ENCODE data around the gene LEAP2.

LEAP2 gene

DNA sequence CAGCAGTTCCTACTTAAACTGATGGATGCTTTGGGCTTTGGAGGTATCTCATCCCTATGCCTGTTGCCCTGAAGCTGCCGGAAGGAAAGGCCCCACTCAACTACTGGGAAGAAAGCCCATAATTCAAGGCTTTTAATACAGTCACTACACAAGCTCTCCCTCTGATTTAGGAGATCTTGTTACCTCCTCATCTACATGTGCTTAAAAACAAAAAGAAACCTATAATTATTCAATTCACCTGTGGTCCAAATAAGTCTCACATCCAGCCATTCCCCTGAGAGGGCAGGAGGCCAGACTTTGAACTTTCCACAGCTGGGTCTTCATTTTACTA, 715 bp upstream of the LEAP2 start:
- peaks cover 2% of the 10 kb centered on the region for H3K4me1 ChIP-seq (ENCODE audit: control insufficient read depth, insufficient read depth, low read length)
- H3K27ac ChIP-seq (ENCODE audit: low read depth, low read length) = no peak overlapping the region
- H3K4me3 ChIP-seq (ENCODE audit: low read length) = no peak overlapping the region
- H3K9ac ChIP-seq (ENCODE audit: low read length) = no peak overlapping the region
- peaks cover 15% of the 10 kb centered on the region for H3K36me3 ChIP-seq (ENCODE audit: control insufficient read depth, insufficient read depth, low read length)
- H3K27me3 ChIP-seq (ENCODE audit: control insufficient read depth, insufficient read depth, low read length) = no peaks in the 10 kb centered on the region

DNA sequence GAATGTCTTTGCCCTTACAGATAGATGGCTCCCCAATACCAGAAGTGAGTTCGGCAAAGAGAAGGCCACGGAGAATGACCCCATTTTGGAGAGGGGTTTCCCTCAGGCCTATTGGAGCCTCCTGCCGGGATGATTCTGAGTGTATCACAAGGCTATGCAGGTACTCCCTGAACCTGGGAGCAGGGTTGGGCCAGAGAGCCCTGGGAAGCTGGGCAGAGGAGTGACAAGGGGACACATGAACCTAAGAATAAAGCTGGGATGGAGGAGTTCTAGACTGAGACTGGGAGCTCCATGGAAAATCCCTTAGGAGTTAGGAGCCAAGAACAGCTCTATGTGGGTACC, 433 bp downstream of the LEAP2 start:
- H3K4me1 ChIP-seq (ENCODE audit: control insufficient read depth, insufficient read depth, low read length) = peaks cover 5% of the 10 kb centered on the region
- no peaks in the 10 kb centered on the region for H3K27me3 ChIP-seq (ENCODE audit: control insufficient read depth, insufficient read depth, low read length)
- H3K27ac ChIP-seq (ENCODE audit: low read depth, low read length) = no peak overlapping the region
- no peak overlapping the region for H3K9ac ChIP-seq (ENCODE audit: low read length)
- peaks cover 13% of the 10 kb centered on the region for H3K36me3 ChIP-seq (ENCODE audit: control insufficient read depth, insufficient read depth, low read length)
- H3K4me3 ChIP-seq (ENCODE audit: low read length) = no peak overlapping the region

DNA sequence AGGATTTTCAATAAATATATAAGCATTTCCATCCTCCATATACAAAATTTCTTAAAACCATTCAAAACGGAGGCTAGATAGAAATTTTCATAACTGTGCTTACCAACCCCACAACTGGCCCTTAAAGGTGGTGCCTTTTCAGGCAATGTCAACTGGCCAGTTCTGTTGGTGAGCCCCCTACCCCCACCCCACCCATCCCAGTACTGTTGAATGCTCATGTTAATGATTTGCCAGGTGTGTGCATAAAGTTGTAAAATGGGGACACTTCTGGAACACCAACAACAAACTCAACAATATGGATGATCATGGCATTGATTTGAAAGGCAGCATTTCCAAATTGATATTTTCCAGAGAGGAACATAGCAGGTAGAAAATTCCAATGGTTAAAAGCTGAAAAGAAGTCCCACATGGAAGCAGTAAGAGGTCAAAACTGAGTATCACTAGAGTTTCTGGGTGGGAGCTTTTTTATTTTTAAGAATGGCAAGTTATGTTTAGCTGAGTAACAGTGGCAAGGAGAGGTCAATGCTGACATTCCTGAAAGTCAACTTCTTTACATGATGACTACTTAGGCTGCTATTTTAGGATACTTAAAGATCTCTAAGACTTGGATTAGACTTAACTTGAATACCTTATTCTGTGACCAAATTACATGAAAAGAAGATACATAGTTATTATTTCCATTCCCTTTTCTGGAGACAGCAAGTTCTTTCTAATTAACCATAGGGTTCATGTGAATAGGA, 2.7 kb downstream of the LEAP2 start:
- Histone ChIP-seq H3K9ac (ENCODE audit: low read length) (no peak overlapping the region), H3K27me3 (ENCODE audit: control insufficient read depth, insufficient read depth, low read length) (no peaks in the 10 kb centered on the region), H3K4me3 (ENCODE audit: low read length) (no peak overlapping the region), H3K4me1 (ENCODE audit: control insufficient read depth, insufficient read depth, low read length) (peaks cover 5% of the 10 kb centered on the region), H3K36me3 (ENCODE audit: control insufficient read depth, insufficient read depth, low read length) (peaks cover 11% of the 10 kb centered on the region), H3K27ac (ENCODE audit: low read depth, low read length) (no peak overlapping the region)

DNA sequence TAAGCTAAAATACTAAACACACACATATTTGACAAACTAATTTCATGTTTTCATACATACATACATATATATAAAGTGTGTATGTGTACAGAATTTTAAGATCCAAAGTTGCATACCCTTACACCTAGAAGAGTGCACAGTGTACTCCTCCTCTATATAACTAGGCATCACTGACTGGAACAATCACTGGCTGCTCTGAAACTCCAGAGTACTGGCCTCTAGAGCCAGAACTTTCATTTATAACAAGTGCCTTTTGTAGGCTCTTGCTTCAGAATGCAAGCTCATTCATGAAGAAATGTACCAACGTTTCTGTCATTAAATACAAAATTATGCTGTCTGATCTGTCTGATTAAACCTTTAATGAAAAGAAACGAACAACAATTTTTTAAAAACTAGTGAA, 4.0 kb downstream of the LEAP2 start:
- no peak overlapping the region for H3K27ac ChIP-seq (ENCODE audit: low read depth, low read length)
- peaks cover 5% of the 10 kb centered on the region for H3K4me1 ChIP-seq (ENCODE audit: control insufficient read depth, insufficient read depth, low read length)
- peaks cover 17% of the 10 kb centered on the region for H3K36me3 ChIP-seq (ENCODE audit: control insufficient read depth, insufficient read depth, low read length)
- H3K4me3 ChIP-seq (ENCODE audit: low read length) = no peak overlapping the region
- no peaks in the 10 kb centered on the region for H3K27me3 ChIP-seq (ENCODE audit: control insufficient read depth, insufficient read depth, low read length)
- H3K9ac ChIP-seq (ENCODE audit: low read length) = no peak overlapping the region

DNA sequence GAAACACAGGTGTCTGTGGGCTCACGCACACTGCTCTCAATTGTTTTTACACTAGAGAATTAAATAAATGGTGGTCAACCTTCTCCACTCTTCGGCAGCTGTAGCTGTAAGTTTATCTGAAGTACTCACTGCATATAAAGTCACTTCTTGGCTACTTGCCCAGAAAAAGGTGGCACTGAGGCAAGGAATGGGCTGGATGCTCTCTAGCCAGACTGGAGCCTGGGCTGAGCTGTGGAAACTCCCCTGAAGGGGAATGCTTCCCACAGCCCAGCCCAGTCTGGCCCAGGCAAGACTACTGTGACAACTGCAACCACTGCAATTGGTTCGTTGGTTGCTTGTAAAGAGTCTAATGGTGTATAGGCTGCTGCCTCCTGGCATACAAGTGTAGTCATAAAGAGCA, 4.5 kb downstream of the LEAP2 start:
- Histone ChIP-seq H3K4me1 (ENCODE audit: control insufficient read depth, insufficient read depth, low read length) (peaks cover 5% of the 10 kb centered on the region), H3K27me3 (ENCODE audit: control insufficient read depth, insufficient read depth, low read length) (no peaks in the 10 kb centered on the region), H3K9ac (ENCODE audit: low read length) (no peak overlapping the region), H3K36me3 (ENCODE audit: control insufficient read depth, insufficient read depth, low read length) (peaks cover 14% of the 10 kb centered on the region), H3K4me3 (ENCODE audit: low read length) (no peak overlapping the region), H3K27ac (ENCODE audit: low read depth, low read length) (no peak overlapping the region)

DNA sequence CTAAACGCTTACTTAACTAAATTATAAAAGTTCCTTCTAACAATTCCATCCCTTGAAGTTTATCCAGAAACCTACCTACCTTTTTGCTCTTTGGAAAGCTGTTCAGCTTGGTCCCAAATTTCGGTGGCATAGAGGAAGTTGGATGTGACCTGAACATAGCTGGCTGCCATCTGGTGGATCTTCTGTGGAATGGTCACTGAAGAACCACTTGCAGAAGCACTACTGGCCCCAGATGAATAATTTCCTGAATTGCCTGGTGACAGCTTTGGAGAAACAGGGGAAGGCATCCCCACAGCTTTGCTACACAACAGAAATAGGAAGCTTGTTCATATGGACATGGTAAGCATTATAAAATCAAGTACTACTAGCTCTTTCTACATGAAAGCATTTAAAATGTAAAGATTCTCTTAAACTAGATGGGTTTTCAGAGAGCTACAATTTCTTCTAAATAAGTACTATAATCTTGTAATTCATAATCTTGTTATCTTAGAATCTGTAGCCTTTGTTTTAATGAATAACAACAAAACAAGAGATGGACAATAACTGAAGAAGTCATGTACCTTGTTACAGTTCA, 9.9 kb downstream of the LEAP2 start:
- Histone ChIP-seq H3K36me3 (ENCODE audit: control insufficient read depth, insufficient read depth, low read length) (peaks cover 25% of the 10 kb centered on the region), H3K4me1 (ENCODE audit: control insufficient read depth, insufficient read depth, low read length) (no peaks in the 10 kb centered on the region), H3K27ac (ENCODE audit: low read depth, low read length) (no peak overlapping the region), H3K4me3 (ENCODE audit: low read length) (no peak overlapping the region), H3K27me3 (ENCODE audit: control insufficient read depth, insufficient read depth, low read length) (no peaks in the 10 kb centered on the region), H3K9ac (ENCODE audit: low read length) (no peak overlapping the region)

DNA sequence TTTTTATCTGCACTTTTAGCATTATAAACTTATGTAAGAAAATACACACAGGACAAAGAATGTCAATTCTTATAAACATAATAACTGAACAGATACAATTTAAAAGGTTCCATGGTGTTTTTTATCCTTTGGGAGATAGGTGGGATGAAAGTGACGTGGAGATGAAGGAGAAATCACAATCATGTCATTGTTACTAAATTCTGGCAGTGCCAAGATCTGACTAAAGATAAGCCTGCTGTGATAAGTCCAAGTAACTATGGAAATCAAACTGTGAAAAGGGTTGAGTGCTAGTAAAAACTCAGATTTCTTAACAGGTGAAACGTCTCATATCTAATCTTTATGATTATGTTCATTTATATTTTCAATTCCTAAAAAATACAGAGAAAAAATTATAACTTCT, 11.1 kb downstream of the LEAP2 start:
- no peak overlapping the region for H3K4me3 ChIP-seq (ENCODE audit: low read length)
- H3K4me1 ChIP-seq (ENCODE audit: control insufficient read depth, insufficient read depth, low read length) = no peaks in the 10 kb centered on the region
- H3K27ac ChIP-seq (ENCODE audit: low read depth, low read length) = no peak overlapping the region
- H3K36me3 ChIP-seq (ENCODE audit: control insufficient read depth, insufficient read depth, low read length) = peaks cover 24% of the 10 kb centered on the region
- no peak overlapping the region for H3K9ac ChIP-seq (ENCODE audit: low read length)
- H3K27me3 ChIP-seq (ENCODE audit: control insufficient read depth, insufficient read depth, low read length) = no peaks in the 10 kb centered on the region

DNA sequence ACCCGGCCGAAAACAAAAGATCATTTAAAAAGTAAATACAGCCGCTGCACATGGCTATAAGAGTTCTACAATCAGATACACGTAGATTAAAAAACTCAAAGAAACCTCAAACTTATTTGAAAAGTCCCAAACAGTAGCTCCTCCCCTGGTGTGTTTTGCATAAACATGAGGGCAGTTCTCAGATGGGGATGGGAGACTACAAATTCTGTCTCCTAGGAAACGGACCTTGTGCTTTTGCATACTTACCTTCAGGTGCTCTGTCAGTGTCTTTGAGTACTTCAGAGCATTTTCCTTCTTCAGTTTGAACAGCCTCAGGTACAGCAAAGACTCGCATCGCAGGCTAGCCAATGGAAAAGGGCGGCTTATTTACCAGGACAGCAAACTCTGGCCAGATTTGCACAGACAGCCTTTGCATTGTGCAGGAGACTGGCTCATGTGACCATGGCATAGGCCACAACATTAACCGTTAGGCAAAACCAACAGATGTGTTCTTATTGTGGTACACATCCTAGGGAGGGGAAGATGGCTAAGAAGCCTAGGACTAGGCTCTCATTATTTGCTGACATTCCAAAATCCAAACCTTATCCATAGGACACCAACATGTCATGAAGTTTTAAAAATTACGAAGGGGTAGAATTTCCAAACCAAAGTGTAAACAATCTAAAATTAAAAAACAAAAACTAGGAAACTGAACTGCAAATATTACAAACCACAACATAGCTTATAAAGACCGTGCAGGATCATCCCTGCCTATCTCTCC, 12.8 kb downstream of the LEAP2 start:
- Histone ChIP-seq H3K27me3 (ENCODE audit: control insufficient read depth, insufficient read depth, low read length) (no peaks in the 10 kb centered on the region), H3K4me1 (ENCODE audit: control insufficient read depth, insufficient read depth, low read length) (no peaks in the 10 kb centered on the region), H3K4me3 (ENCODE audit: low read length) (no peak overlapping the region), H3K9ac (ENCODE audit: low read length) (no peak overlapping the region), H3K36me3 (ENCODE audit: control insufficient read depth, insufficient read depth, low read length) (peaks cover 22% of the 10 kb centered on the region), H3K27ac (ENCODE audit: low read depth, low read length) (no peak overlapping the region)

DNA sequence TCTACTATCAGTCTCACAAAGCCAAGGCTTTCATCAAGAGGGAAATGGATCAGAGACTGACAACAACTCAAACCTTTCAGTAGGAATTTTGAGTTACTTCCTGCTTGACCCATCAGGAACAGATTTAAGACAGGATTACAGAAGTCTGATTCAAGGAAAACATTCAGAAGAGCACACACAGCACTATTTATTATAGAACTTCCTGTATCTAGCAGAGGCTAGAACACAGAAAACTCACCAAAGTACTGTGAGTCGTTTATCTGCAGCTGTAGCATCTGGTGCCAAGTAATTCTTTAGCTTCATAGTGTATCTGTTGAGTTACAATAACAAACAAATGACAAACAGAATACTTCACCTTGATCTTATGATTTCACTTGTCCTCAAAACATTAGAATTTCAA, 13.8 kb downstream of the LEAP2 start:
- Histone ChIP-seq H3K9ac (ENCODE audit: low read length) (no peak overlapping the region), H3K36me3 (ENCODE audit: control insufficient read depth, insufficient read depth, low read length) (peaks cover 25% of the 10 kb centered on the region), H3K27ac (ENCODE audit: low read depth, low read length) (no peak overlapping the region), H3K4me1 (ENCODE audit: control insufficient read depth, insufficient read depth, low read length) (no peaks in the 10 kb centered on the region), H3K4me3 (ENCODE audit: low read length) (no peak overlapping the region), H3K27me3 (ENCODE audit: control insufficient read depth, insufficient read depth, low read length) (no peaks in the 10 kb centered on the region)

DNA sequence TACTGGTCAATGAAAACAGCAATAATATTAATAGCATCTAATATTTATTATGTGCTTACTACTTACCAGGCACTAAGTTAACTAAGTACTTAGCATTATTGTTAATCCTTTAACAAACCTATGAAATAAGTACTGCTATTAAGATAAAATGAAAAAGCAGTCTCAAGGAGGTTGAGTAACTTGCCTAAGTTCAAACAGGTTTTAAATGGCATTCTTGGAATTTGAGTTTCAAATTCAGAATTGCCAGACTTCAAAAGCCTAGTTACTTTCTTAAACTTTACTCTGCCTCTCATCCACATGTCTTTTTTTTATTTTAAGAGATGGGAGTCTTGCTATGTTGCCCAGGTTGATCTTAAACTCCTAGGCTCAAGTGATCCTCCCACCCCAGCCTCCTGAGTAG, 16.0 kb downstream of the LEAP2 start:
- no peak overlapping the region for H3K9ac ChIP-seq (ENCODE audit: low read length)
- no peaks in the 10 kb centered on the region for H3K27me3 ChIP-seq (ENCODE audit: control insufficient read depth, insufficient read depth, low read length)
- H3K4me1 ChIP-seq (ENCODE audit: control insufficient read depth, insufficient read depth, low read length) = no peaks in the 10 kb centered on the region
- no peak overlapping the region for H3K27ac ChIP-seq (ENCODE audit: low read depth, low read length)
- H3K4me3 ChIP-seq (ENCODE audit: low read length) = no peak overlapping the region
- peaks cover 25% of the 10 kb centered on the region for H3K36me3 ChIP-seq (ENCODE audit: control insufficient read depth, insufficient read depth, low read length)

DNA sequence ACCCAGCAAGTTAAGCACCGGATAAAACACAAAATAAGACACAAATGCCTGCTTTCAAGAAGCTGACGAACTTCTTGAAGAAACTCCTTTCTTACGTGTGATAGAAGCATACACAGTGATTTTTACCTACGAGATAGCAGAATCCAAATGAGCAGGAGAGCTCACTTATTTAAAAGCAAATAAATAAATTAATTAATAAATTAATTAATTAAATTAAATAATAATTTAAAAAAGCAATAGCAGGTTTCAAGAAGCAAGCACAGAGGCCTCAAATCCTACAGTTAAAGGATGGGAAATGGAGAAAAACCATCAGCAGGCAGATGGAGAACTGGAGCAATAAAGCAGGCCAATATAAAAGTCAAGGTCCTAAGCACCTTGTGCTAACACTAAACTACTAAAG, 17.3 kb downstream of the LEAP2 start:
- Histone ChIP-seq H3K4me3 (ENCODE audit: low read length) (no peak overlapping the region), H3K36me3 (ENCODE audit: control insufficient read depth, insufficient read depth, low read length) (peaks cover 30% of the 10 kb centered on the region), H3K9ac (ENCODE audit: low read length) (no peak overlapping the region), H3K27ac (ENCODE audit: low read depth, low read length) (no peak overlapping the region), H3K27me3 (ENCODE audit: control insufficient read depth, insufficient read depth, low read length) (no peaks in the 10 kb centered on the region), H3K4me1 (ENCODE audit: control insufficient read depth, insufficient read depth, low read length) (no peaks in the 10 kb centered on the region)

DNA sequence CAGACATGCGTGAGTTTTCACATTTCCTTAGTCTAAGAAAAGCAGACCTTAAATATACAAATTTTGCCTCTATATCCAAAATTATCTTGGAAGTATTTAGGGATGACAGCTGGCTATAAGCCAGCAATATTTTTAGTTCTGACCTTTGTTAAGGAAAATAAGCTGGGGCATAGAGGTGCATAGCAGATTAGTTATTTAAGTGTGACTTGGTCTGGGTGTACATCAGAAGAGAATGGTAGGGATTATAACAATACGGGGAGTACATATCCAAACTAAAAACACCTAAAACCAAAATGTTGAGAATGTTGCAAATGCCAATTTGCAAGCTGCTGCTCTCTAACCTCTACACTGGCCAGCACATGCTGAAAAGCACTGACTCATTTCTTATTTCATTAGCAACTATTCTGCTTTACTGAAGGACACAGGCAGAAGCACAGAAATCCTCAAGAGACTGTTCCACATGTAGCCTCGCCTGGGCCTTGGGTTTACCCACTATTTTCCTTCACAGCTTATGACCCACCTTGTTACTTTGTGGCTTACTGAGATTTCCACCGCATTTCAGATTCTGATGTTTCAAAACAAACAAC, 22.3 kb downstream of the LEAP2 start:
- no peak overlapping the region for H3K4me3 ChIP-seq (ENCODE audit: low read length)
- no peaks in the 10 kb centered on the region for H3K4me1 ChIP-seq (ENCODE audit: control insufficient read depth, insufficient read depth, low read length)
- H3K27me3 ChIP-seq (ENCODE audit: control insufficient read depth, insufficient read depth, low read length) = no peaks in the 10 kb centered on the region
- H3K36me3 ChIP-seq (ENCODE audit: control insufficient read depth, insufficient read depth, low read length) = peaks cover 35% of the 10 kb centered on the region
- H3K9ac ChIP-seq (ENCODE audit: low read length) = no peak overlapping the region
- no peak overlapping the region for H3K27ac ChIP-seq (ENCODE audit: low read depth, low read length)
